SW 1271 (cell line): ENCODE measurements around the gene REN.

ENCODE experiments used
- DNase-seq, 2 experiments: peaks; one replicate each; lab custom pipeline; 2025; lab: John Stamatoyannopoulos, UW

The REN gene

GRCh38 chr1:204190212-204191211 lies 24.4 kb upstream of the REN start:
- no peak for DNase-seq

GRCh38 chr1:204188959-204189639 lies 23.0 kb upstream of the REN start:
- DNase-seq, result no peak

GRCh38 chr1:204186597-204186996 lies 20.5 kb upstream of the REN start:
- no peak for DNase-seq

- no peak for DNase-seq
Measured at GRCh38 chr1:204181116-204181515, 15.0 kb upstream of the REN start.

- no peak for DNase-seq
Measured at GRCh38 chr1:204180133-204180532, 14.0 kb upstream of the REN start.

- no peak for DNase-seq
Measured at GRCh38 chr1:204178487-204179281, 12.5 kb upstream of the REN start.

- no peak for DNase-seq
Measured at GRCh38 chr1:204177133-204177532, 11.0 kb upstream of the REN start.

- DNase-seq, result no peak
Measured at GRCh38 chr1:204176049-204176448, 9.9 kb upstream of the REN start.

GRCh38 chr1:204174958-204175357 lies 8.8 kb upstream of the REN start:
- DNase-seq, result no peak

GRCh38 chr1:204172404-204173029 lies 6.4 kb upstream of the REN start:
- DNase-seq, result no peak

- DNase-seq, result peak; percentile 33 to 56
Measured at GRCh38 chr1:204171751-204172178, 5.6 kb upstream of the REN start.

- no peak for DNase-seq
Measured at GRCh38 chr1:204170494-204171155, 4.5 kb upstream of the REN start.

GRCh38 chr1:204169858-204170257 lies 3.7 kb upstream of the REN start:
- no peak for DNase-seq

GRCh38 chr1:204167730-204168129 lies 1.6 kb upstream of the REN start:
- DNase-seq, result no peak

- DNase-seq, result peak in 1 of 2 experiments; percentile 42
Measured at GRCh38 chr1:204162494-204163074, 3.6 kb downstream of the REN start.

GRCh38 chr1:204161609-204162493 lies 4.3 kb downstream of the REN start:
- DNase-seq, result no peak

GRCh38 chr1:204157962-204158361 lies 8.2 kb downstream of the REN start:
- no peak for DNase-seq

- DNase-seq, result no peak
Measured at GRCh38 chr1:204155881-204156280, 10.3 kb downstream of the REN start.

GRCh38 chr1:204154568-204155255 lies 11.4 kb downstream of the REN start:
- DNase-seq, result no peak
